NB4 (cell line): ENCODE data around the gene SELENOS.

ENCODE experiments used
- DNase-seq: peaks from one replicate; pipeline ENCODE4 v3.0.0; 2010; ENCODE audit warnings: low read depth
- H3K4me3 ChIP-seq: one replicate; pipeline ENCODE4 v1.5.1; 2011; ENCODE audit warnings: mild to moderate bottlenecking, low read depth, low read length, moderate library complexity
- CTCF ChIP-seq: IDR thresholded peaks from one replicate; pipeline ENCODE4 v1.5.1; 2012; ENCODE audit warnings: low read depth, low read length
- MAX ChIP-seq: IDR thresholded peaks from 2 replicates; pipeline ENCODE4 v1.6.1; 2011; ENCODE audit warnings: low read depth, low read length
- MYC ChIP-seq: IDR thresholded peaks from 2 replicates; pipeline ENCODE4 v1.6.1; 2011; ENCODE audit warnings: low read depth, low read length
- POLR2A ChIP-seq: IDR thresholded peaks from 2 replicates; pipeline ENCODE4 v1.6.1; 2011; ENCODE audit warnings: mild to moderate bottlenecking; ENCODE audit not compliant: insufficient read length; ENCODE audit errors: extremely low read depth

The SELENOS gene

GRCh38 chr15:101307897-101308603, 30.8 kb upstream of the SELENOS start:
- TF ChIP-seq CTCF, result no peak
- TF ChIP-seq POLR2A, result no peak
- no peak for TF ChIP-seq MAX
- TF ChIP-seq MYC, result no peak
- H3K4me3 ChIP-seq, result no peak overlapping the region
- DNase-seq, result no peak

- no peak for DNase-seq
- H3K4me3 ChIP-seq, result no peak overlapping the region
Observed at GRCh38 chr15:101307048-101307896, 30.0 kb upstream of the SELENOS start.

GRCh38 chr15:101306341-101307047, 29.2 kb upstream of the SELENOS start:
- no peak overlapping the region for H3K4me3 ChIP-seq
- TF ChIP-seq POLR2A, result no peak
- no peak for TF ChIP-seq MAX
- no peak for TF ChIP-seq MYC
- no peak for TF ChIP-seq CTCF
- no peak for DNase-seq

More at GRCh38 chr15:101307048-101307896, 30.0 kb upstream of the SELENOS start:
- TF ChIP-seq MYC, result no peak
- no peak for TF ChIP-seq POLR2A
- no peak for TF ChIP-seq CTCF
- no peak for TF ChIP-seq MAX

- H3K4me3 ChIP-seq, result no peak overlapping the region
- no peak for TF ChIP-seq CTCF
- TF ChIP-seq MYC, result no peak
- no peak for TF ChIP-seq POLR2A
- no peak for TF ChIP-seq MAX
- no peak for DNase-seq
Observed at GRCh38 chr15:101305820-101306255, 28.6 kb upstream of the SELENOS start.

GRCh38 chr15:101303408-101303807, 26.1 kb upstream of the SELENOS start:
- no peak for DNase-seq
- TF ChIP-seq POLR2A (no peak), CTCF (no peak), MAX (no peak), MYC (no peak)
- no peak overlapping the region for H3K4me3 ChIP-seq
